H1 (cell line): Measurements from ENCODE around the gene NUP98. TPM values are rescaled to one million over a fixed set of nuclear protein-coding genes. Genes with fewer than 3 reads are reported as not detected.

Experiments used
- CTCF ChIA-PET: fragments of 300-600 bp; sonication (Branson Sonifier 250); formaldehyde crosslinking; loops from one replicate; lab custom pipeline; 2021; ENCODE audit not compliant: partially characterized antibody; lab: Charles Lee
- POLR2A ChIA-PET: fragments of 300-600 bp; sonication (Branson Sonifier 250); formaldehyde crosslinking; loops from one replicate; lab custom pipeline; 2021; ENCODE audit warnings: inconsistent platforms; ENCODE audit not compliant: partially characterized antibody; lab: Charles Lee
- DNase-seq, 2 experiments: peaks; one replicate each; pipeline versions ENCODE4 v3.0.0 to v3.0.0-alpha.2; 2010 to 2022; ENCODE audit warnings: low spot score in 2 of 2, low read depth in 1 of 2, mixed read lengths in 1 of 2
- FAIRE-seq: peaks from 2 replicates; lab custom pipeline; 2011; peaks lifted over from hg19 to GRCh38; lab: Jason Lieb, UNC
- H2AFZ ChIP-seq: 2 replicates; pipeline ENCODE4 v1.8.1; 2012; ENCODE audit warnings: low read length, inconsistent platforms
- H2AK5ac ChIP-seq: 2 replicates; pipeline ENCODE4 v1.6.1; 2013; ENCODE audit warnings: low read depth, low read length
- H2BK120ac ChIP-seq: replicated peaks from 2 replicates; pipeline ENCODE3; 2013; ENCODE audit warnings: low read depth, low read length, inconsistent platforms
- H2BK12ac ChIP-seq: 2 replicates; pipeline ENCODE4 v1.6.1; 2013; ENCODE audit warnings: low read depth, low read length
- H2BK15ac ChIP-seq: 2 replicates; pipeline ENCODE4 v1.6.1; 2013; ENCODE audit warnings: low read length
- H2BK20ac ChIP-seq: 2 replicates; pipeline ENCODE4 v1.6.1; 2013; ENCODE audit warnings: low read length
- H2BK5ac ChIP-seq: 2 replicates; pipeline ENCODE4 v1.6.1; 2013; ENCODE audit warnings: low read depth, low read length
- H3K14ac ChIP-seq: 2 replicates; pipeline ENCODE4 v1.6.1; 2013; ENCODE audit warnings: inconsistent platforms; ENCODE audit not compliant: insufficient read length
- H3K18ac ChIP-seq: 2 replicates; pipeline ENCODE4 v1.6.1; 2013; ENCODE audit warnings: low read length; ENCODE audit errors: extremely low read depth
- H3K23ac ChIP-seq: 2 replicates; pipeline ENCODE4 v1.6.1; 2013; ENCODE audit warnings: inconsistent platforms; ENCODE audit not compliant: insufficient read length
- H3K23me2 ChIP-seq: 2 replicates; pipeline ENCODE4 v1.6.1; 2013; ENCODE audit warnings: low read depth, low read length
- H3K27ac ChIP-seq: 2 replicates; pipeline ENCODE4 v1.6.1; 2011; ENCODE audit warnings: low read depth, low read length, inconsistent platforms
- H3K27me3 ChIP-seq, 4 experiments: replicated peaks in 1 of 4; 1 replicate in 1 of 4; 2 replicates in 3 of 4; pipeline versions ENCODE4 v1.6.1 to v1.8.1; 2011 to 2013; ENCODE audit warnings: low read length in 3 of 4, mild to moderate bottlenecking in 3 of 4, inconsistent platforms in 2 of 4, mixed read lengths in 2 of 4, moderate library complexity in 1 of 4; ENCODE audit not compliant: control insufficient read depth in 3 of 4, insufficient read depth in 3 of 4; ENCODE audit errors: extremely low read depth in 1 of 4
- H3K36me3 ChIP-seq, 4 experiments: 2 replicates each; pipeline versions ENCODE4 v1.6.1 to v1.8.1; 2011 to 2013; ENCODE audit warnings: mild to moderate bottlenecking in 4 of 4, low read length in 3 of 4, moderate library complexity in 2 of 4, control low read depth in 1 of 4, inconsistent platforms in 1 of 4; ENCODE audit not compliant: insufficient read depth in 4 of 4, control insufficient read depth in 2 of 4
- H3K4ac ChIP-seq: replicated peaks from 2 replicates; pipeline ENCODE3; 2013; ENCODE audit warnings: low read length, low read depth, mixed read lengths, inconsistent platforms; ENCODE audit not compliant: insufficient read length
- H3K4me1 ChIP-seq, 4 experiments: replicated peaks in 1 of 4; 1 replicate in 1 of 4; 2 replicates in 3 of 4; pipeline versions ENCODE4 v1.6.1 to v1.8.1; 2011 to 2013; ENCODE audit warnings: low read length in 3 of 4, inconsistent platforms in 2 of 4, mixed read lengths in 1 of 4; ENCODE audit not compliant: insufficient read depth in 4 of 4, control insufficient read depth in 3 of 4
- H3K4me2 ChIP-seq, 2 experiments: 2 replicates each; pipeline versions ENCODE4 v1.6.1 to v1.8.1; 2011 to 2013; ENCODE audit warnings: low read depth in 2 of 2, low read length in 2 of 2, control low read depth in 1 of 2, inconsistent platforms in 1 of 2, mild to moderate bottlenecking in 1 of 2; ENCODE audit not compliant: insufficient read depth in 1 of 2
- H3K4me3 ChIP-seq, 4 experiments: fragments of 200-600, 300-600 bp in 1 of 4; sonication (generic), shearing (Covaris generic), sonication (Bioruptor Twin) in 1 of 4; 2 replicates each; pipeline versions ENCODE4 v1.5.1 to v1.8.1; 2011 to 2016; ENCODE audit warnings: low read length in 4 of 4, low read depth in 3 of 4, control low read depth in 2 of 4, inconsistent platforms in 2 of 4, mild to moderate bottlenecking in 2 of 4, mixed read lengths in 1 of 4, moderate library complexity in 1 of 4; ENCODE audit not compliant: insufficient read depth in 2 of 4; ENCODE audit errors: extremely low read depth in 1 of 4
- H3K56ac ChIP-seq: replicated peaks from 2 replicates; pipeline ENCODE3; 2013; ENCODE audit warnings: low read depth, mild to moderate bottlenecking, mixed read lengths, low read length, inconsistent platforms; ENCODE audit not compliant: insufficient read length
- H3K79me1 ChIP-seq: 2 replicates; pipeline ENCODE4 v1.6.1; 2013; ENCODE audit warnings: low read depth, low read length, control low read depth
- H3K79me2 ChIP-seq, 2 experiments: 2 replicates each; pipeline versions ENCODE4 v1.6.1 to v1.8.1; 2012 to 2013; ENCODE audit warnings: low read length in 2 of 2, mild to moderate bottlenecking in 2 of 2, inconsistent platforms in 1 of 2; ENCODE audit not compliant: insufficient read depth in 2 of 2, control insufficient read depth in 1 of 2
- H3K9ac ChIP-seq, 4 experiments: replicated peaks in 1 of 4; 1 replicate in 1 of 4; 2 replicates in 3 of 4; pipeline versions ENCODE4 v1.6.1 to v1.8.1; 2011 to 2013; ENCODE audit warnings: low read depth in 3 of 4, low read length in 3 of 4, control low read depth in 2 of 4, mild to moderate bottlenecking in 2 of 4, moderate library complexity in 2 of 4, inconsistent platforms in 1 of 4; ENCODE audit errors: extremely low read depth in 1 of 4
- H3K9me3 ChIP-seq, 2 experiments: 2 replicates each; pipeline versions ENCODE4 v1.6.1 to v1.8.1; 2012 to 2013; ENCODE audit warnings: mild to moderate bottlenecking in 2 of 2, moderate library complexity in 2 of 2, control low read depth in 1 of 2, inconsistent platforms in 1 of 2, low read depth in 1 of 2, low read length in 1 of 2, mixed read lengths in 1 of 2; ENCODE audit not compliant: insufficient read depth in 2 of 2
- H4K20me1 ChIP-seq, 2 experiments: replicated peaks in 1 of 2; 2 replicates each; pipeline versions ENCODE3 to v1.8.1; 2011 to 2013; ENCODE audit warnings: inconsistent platforms in 2 of 2, low read length in 2 of 2, mild to moderate bottlenecking in 1 of 2; ENCODE audit not compliant: insufficient read depth in 2 of 2, control insufficient read depth in 1 of 2
- H4K5ac ChIP-seq: 2 replicates; pipeline ENCODE4 v1.6.1; 2013; ENCODE audit warnings: low read length, low read depth, mixed read lengths, inconsistent platforms; ENCODE audit not compliant: insufficient read length
- H4K8ac ChIP-seq: 2 replicates; pipeline ENCODE4 v1.8.0; 2013; ENCODE audit warnings: mild to moderate bottlenecking, moderate library complexity, low read length, inconsistent platforms; ENCODE audit not compliant: insufficient read depth; ENCODE audit errors: extremely low read depth
- H4K91ac ChIP-seq: replicated peaks from 2 replicates; pipeline ENCODE3; 2013; ENCODE audit warnings: low read length, mixed read lengths, inconsistent platforms; ENCODE audit not compliant: insufficient read length
- CTBP2 ChIP-seq: IDR thresholded peaks from 2 replicates; pipeline ENCODE4 v1.7.0; 2011; ENCODE audit warnings: borderline replicate concordance, mild to moderate bottlenecking, moderate library complexity, mixed read lengths, low read length; ENCODE audit not compliant: insufficient read depth, insufficient read length
- SIX5 ChIP-seq: IDR thresholded peaks from 2 replicates; pipeline ENCODE4 v1.6.1; 2011; ENCODE audit warnings: mild to moderate bottlenecking, low read depth, low read length
- TAF7 ChIP-seq: optimal IDR thresholded peaks from 2 replicates; pipeline ENCODE3; 2011; ENCODE audit warnings: low read depth, mild to moderate bottlenecking, inconsistent platforms, low read length, moderate library complexity, borderline replicate concordance
- TCF12 ChIP-seq: IDR thresholded peaks from 2 replicates; pipeline ENCODE4 v1.6.1; 2011; ENCODE audit warnings: low read depth, mild to moderate bottlenecking, low read length
- WGBS, 2 experiments: shearing (Covaris generic) in 1 of 2; methylation state at CpG; one replicate each; pipeline versions ENCODE4 v1.1.6 to v1.1.7; 2013 to 2015; ENCODE audit warnings: low lambda C conversion rate in 2 of 2, mixed read lengths in 2 of 2, inconsistent platforms in 1 of 2, low coverage in 1 of 2, missing lambda C conversion rate in 1 of 2; ENCODE audit not compliant: insufficient replicate concordance in 2 of 2, insufficient coverage in 1 of 2, insufficient read length in 1 of 2; ENCODE audit errors: extremely low coverage in 1 of 2, missing lambda C conversion rate in 1 of 2; 5-methylcytosine and 5-hydroxymethylcytosine counted together
- polyA plus RNA-seq, 7 experiments: library from polyadenylated mRNA; depleted of rRNA in 3 of 7; stranded (reverse) in 5 of 7; unstranded in 2 of 7; fragments of >200 nt in 5 of 7; fragments of 200-250 nt in 2 of 7; gene quantifications; 1 replicate in 5 of 7; 2 replicates in 1 of 7; 4 replicates in 1 of 7; pipeline versions ENCODE4 v1.2.1 to v1.2.3, GENCODE V29; 2011 to 2013; ENCODE audit warnings: missing spikeins in 2 of 7, mixed read lengths in 2 of 7
- total RNA-seq: library from RNA; stranded (reverse); fragmentation: NEBNext Ultra II Directional; extraction: Animal tissue kit (Norgen Biotek cat#: 25700); gene quantifications from 2 replicates; pipeline ENCODE4 v1.2.1, GENCODE V29; 2021

NUP98 gene
- total and polyA plus RNA-seq, 2 of the 8 experiments (the other 6 are each of a cell fraction or from before 2014, with no cell fraction given), result 98.6 to 261 TPM

DNA sequence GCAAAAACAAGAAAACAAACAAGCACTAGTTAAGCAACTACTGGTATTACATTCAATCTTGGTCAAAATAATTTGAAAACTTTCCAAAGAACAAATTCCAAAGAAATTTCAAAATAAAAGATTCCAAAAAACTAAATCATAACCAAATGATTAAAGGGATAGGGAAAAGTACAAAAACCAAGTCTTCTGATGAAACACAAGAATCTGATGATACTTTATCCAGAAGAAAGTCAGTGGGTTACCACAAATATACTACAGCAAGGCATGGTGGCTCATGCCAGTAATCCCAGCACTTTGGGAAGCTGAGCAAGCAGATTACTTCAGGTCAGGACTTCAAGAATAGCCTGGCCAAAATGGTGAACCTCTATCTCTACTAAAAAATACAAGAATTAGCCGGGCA lies 59.1 kb downstream of the NUP98 start:
- Histone ChIP-seq H3K18ac (no peak overlapping the region), H3K23ac (no peak overlapping the region), H4K5ac (no peak overlapping the region), H2BK12ac (no peak overlapping the region), H3K4me2 (no peak overlapping the region), H3K23me2 (peaks cover 3% of the 10 kb centered on the region; the same call in 1 of the 2 replicates), H3K79me2 (no peaks in the 10 kb centered on the region), H3K27me3 (no peaks in the 10 kb centered on the region), H3K56ac (no peak overlapping the region), H4K20me1 (no peaks in the 10 kb centered on the region), H3K14ac (no peak overlapping the region), H2BK15ac (no peak overlapping the region), H2BK20ac (no peak overlapping the region), H3K36me3 (peaks cover 4 to 58% (median 41%) of the 10 kb centered on the region in 4 experiments; a peak in 7 of 8 replicates), H3K9ac (no peak overlapping the region), H3K9me3 (no peaks in the 10 kb centered on the region), H3K79me1 (no peaks in the 10 kb centered on the region), H3K4ac (no peak overlapping the region), H4K91ac (no peak overlapping the region), H2BK120ac (no peak overlapping the region), H3K4me3 (no peak overlapping the region), H3K27ac (no peak overlapping the region), H2AFZ (no peak overlapping the region), H4K8ac (no peak overlapping the region), H2AK5ac (no peak overlapping the region), H2BK5ac (no peak overlapping the region), H3K4me1 (no peaks in the 10 kb centered on the region)
- FAIRE-seq (no peak), DNase-seq (no peak)
- CTCF ChIA-PET, result no interaction called here
- POLR2A ChIA-PET, result no interaction called here
- 82% methylated on average over 1 of the region's 1 CpG; no CpG with 5 or more reads in 1 of the 2 experiments for WGBS, 2 experiments
- TF ChIP-seq CTBP2, result no peak
- no peak for TF ChIP-seq TAF7
- TF ChIP-seq SIX5, result no peak
- no peak for TF ChIP-seq TCF12
